ENCODE results near the gene RHOU.

DNA sequence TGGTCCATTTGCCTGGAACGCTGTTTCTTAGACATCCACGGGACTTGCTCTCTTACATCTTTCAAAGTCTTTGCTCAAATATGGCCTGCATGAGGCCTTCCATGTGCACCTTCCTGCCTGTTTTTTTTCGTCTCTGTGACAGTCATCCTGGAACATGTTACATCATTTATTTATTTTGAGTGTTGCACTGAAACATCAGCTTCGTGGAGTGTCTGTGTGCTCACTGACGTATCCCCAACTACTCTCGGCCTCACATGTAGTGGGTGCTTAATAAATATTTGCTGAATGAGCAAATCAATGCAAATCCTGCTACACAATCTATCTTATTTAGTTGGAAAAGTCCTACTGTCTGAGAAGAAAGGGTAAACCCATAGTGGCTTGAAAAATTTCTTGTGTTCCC, 11.4 kb upstream of the RHOU start:
- TF ChIP-seq, protein P1, sequence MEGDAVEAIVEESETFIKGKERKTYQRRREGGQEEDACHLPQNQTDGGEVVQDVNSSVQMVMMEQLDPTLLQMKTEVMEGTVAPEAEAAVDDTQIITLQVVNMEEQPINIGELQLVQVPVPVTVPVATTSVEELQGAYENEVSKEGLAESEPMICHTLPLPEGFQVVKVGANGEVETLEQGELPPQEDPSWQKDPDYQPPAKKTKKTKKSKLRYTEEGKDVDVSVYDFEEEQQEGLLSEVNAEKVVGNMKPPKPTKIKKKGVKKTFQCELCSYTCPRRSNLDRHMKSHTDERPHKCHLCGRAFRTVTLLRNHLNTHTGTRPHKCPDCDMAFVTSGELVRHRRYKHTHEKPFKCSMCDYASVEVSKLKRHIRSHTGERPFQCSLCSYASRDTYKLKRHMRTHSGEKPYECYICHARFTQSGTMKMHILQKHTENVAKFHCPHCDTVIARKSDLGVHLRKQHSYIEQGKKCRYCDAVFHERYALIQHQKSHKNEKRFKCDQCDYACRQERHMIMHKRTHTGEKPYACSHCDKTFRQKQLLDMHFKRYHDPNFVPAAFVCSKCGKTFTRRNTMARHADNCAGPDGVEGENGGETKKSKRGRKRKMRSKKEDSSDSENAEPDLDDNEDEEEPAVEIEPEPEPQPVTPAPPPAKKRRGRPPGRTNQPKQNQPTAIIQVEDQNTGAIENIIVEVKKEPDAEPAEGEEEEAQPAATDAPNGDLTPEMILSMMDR (IDR thresholded peaks at IDR 0.05) = no peak
- no peak for TF ChIP-seq POLR2A (IDR thresholded peaks at IDR 0.05)
